Raji (cell line): ENCODE data around the gene FOXK1.

Experiments
- POLR2A ChIP-seq: IDR thresholded peaks from 2 replicates; pipeline ENCODE4 v1.6.1; 2011; ENCODE audit warnings: low read depth, low read length, control low read depth; ENCODE audit not compliant: insufficient read depth

Gene FOXK1

GRCh38 chr7:4758791-4759190 lies 76.7 kb downstream of the FOXK1 start:
- TF ChIP-seq POLR2A, result no peak

- TF ChIP-seq POLR2A, result no peak
Measured at GRCh38 chr7:4759211-4759610, 77.1 kb downstream of the FOXK1 start.

DNA sequence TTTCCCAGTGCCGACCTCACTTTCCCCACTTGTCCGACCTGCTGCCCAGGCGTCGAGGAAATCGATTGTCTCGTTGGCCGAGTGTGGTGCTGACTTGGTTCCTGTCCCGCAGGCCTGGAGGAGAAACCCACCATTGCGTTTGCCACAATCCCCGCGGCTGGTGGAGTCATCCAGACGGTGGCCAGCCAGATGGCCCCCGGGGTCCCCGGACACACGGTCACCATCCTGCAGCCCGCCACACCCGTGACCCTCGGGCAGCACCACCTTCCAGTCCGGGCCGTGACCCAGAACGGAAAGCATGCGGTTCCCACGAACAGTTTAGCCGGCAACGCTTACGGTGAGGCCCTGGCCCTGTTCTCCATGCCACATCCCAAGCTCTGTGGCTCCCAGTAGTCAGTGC lies 78.9 kb downstream of the FOXK1 start:
- TF ChIP-seq POLR2A, result no peak

GRCh38 chr7:4762121-4763055 lies 80.3 kb downstream of the FOXK1 start:
- no peak for TF ChIP-seq POLR2A

- no peak for TF ChIP-seq POLR2A
Measured at GRCh38 chr7:4763091-4763793, 81.1 kb downstream of the FOXK1 start.

- TF ChIP-seq POLR2A, result no peak
Measured at GRCh38 chr7:4763794-4764185, 81.7 kb downstream of the FOXK1 start.

DNA sequence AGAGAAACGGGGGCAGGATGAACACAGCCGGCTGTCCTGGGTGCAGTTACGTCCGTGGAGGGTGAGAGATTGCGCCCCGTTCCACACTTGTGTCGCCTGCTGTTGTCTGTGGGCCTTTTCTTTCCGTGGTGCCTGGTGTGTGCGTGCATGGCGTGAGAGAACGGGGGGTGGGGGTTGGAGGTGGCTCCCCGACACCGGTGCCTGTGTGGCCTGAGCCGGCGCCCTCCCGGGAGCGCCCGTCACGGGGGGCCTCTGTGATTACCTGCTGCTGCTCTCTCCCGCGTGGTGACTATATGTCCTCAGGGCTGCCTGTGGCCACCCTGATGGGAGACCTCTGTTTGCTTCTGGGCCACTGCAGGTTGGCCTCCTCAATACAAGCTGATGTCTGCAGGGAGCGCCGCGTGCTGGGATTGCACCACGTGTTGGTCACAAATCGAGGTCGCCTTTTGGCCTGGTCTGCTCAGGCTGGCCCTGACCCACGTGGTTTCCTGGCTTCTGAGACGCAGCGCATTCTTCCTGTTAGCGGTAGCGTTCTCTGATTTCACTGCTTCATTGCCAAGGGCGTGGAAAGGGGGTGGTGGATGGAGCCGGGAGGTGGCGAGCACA lies 82.4 kb downstream of the FOXK1 start:
- TF ChIP-seq POLR2A, result no peak

DNA sequence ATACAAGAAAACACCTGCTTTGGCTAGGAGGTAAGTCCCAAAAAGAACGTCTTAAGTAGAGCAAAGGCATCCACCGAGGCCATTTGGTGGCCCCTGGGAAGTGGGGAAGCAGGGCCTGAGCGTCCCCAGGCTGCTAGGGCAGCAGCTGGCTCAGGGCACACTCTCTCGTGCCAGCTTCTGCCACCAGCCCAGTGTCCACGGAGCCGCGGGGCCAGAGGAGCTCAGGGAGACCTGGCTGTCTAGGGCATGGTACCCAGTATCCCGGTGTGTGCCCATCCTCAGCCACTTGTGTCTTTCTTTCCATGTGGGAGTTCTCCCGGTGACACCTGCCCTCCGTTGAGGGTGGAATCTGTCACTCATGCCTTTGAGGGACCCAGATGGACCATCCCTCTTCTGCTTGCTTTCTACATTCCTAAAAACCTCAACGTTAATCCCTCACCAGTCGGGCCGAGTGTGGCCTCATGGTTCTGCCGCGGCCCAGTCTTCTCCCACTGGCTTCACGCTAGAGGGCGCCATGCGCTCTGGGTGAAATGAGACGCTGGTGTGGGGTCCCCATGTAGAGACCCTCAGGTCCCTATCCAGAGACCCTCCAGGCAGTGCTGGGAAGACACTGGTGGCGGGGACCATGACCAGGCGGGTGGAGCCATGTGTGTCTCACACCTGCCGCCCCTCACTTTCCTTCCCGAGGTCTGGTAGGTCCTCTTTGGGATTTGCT lies 83.8 kb downstream of the FOXK1 start:
- TF ChIP-seq POLR2A, result no peak

- TF ChIP-seq POLR2A, result no peak
Measured at GRCh38 chr7:4766666-4767519, 84.8 kb downstream of the FOXK1 start.

DNA sequence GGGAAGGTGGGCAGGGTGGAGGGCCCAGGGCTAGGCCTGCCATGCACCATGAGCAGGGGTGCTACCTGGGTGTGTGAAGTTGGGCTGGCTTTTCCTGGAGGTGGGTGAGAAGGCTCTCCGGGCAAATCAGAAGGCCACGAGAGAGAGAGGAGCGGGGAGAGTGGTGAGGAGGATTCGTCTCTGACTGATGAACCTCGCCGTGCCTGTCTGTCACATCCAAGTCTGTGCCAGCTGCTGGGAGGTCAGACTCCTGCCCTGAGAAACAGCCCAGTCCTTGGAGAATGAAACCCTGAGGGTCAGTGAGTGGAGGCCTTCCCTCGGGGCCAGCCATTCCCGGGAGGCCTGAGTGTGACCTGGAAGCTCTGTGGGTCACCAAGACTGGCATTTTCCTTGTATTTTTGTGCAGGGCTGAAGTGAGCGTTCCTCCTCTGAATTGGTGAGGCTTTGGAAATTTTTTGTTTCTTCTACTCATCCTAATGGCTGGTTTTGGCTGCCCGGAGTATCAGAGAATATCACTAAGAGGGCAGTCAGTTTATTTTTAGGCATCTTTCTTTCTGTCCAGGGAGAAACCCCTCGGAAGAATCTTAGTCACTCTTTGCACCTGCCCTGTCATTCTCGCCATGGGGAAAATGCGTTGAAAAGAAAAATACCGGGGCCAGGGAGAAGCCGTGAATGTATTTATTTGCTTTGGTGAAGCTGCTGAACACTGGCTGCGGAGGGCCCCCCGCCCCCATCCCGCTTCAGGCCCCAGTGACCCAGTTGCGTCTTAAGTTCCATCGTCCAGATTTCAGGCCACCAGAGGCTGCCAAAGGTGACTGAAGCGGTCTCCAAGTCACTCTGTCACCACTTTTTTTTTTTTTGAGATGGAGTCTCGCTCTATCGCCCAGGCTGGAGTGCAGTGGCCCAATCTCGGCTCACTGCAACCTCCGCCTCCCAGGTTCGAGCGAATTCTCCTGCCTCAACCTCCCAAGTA lies 86.8 kb downstream of the FOXK1 start:
- TF ChIP-seq POLR2A, result no peak

DNA sequence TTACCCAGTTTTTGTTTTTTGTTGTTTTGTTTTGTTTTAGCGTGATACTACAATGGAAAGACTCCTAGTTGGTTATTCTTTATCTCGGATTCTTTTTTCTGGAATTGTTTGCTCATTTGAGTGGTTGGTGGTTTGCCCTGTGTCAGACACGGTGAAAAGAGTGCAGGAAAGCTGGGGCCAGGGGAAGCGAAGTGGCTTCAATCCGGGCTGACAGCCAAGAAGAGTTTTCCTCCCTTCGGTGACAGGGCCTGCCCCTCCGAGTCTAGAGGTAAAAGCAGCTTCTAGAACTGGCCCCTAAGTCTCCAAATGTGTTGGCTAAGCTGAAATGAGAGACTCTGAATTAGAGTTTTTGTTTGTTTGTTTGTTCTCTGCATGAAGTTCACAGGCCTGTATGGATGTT lies 87.7 kb downstream of the FOXK1 start:
- no peak for TF ChIP-seq POLR2A

GRCh38 chr7:4770886-4771285 lies 88.8 kb downstream of the FOXK1 start:
- TF ChIP-seq POLR2A, result no peak

- TF ChIP-seq POLR2A, result no peak
Measured at GRCh38 chr7:4771737-4772136, 89.6 kb downstream of the FOXK1 start.
